HG02571 (cell line): Measurements from ENCODE around the gene RNASET2.
"Not testable (repeated sequence)": the region's sequence is repeated elsewhere in the genome, so short reads cannot be mapped to it uniquely, and the experiment has no call there.

Experiments
- ATAC-seq: cut with Tn5 transposase; IDR thresholded peaks from one replicate; pipeline ENCODE4 v1.9.1; 2021; ENCODE audit warnings: mild to moderate bottlenecking, moderate library complexity; ENCODE audit not compliant: unreplicated experiment

The RNASET2 gene

DNA sequence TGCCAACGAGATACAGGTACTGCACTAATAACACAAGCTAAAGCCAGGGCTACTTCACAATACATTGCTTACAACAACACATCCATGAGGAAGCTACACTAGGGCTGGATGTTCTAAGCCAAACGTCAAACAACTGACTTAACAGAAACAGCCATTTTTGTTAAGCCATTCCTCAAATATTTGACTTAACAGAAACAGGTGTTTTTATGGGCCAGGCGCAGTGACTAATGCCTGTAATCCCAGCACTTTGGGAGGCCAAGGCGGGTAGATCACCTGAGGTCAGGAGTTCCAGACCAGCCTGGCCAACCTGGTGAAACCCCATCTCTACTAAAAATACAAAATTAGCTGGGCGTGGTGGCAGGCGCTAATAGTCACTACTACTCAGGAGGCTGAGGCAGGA, 7.6 kb downstream of the RNASET2 start:
- ATAC-seq: not testable (repeated sequence)

- ATAC-seq: no peak
Measured at GRCh38 chr6:166947251-166947650, 9.1 kb downstream of the RNASET2 start.

GRCh38 chr6:166946125-166946524, 10.2 kb downstream of the RNASET2 start:
- no peak for ATAC-seq

DNA sequence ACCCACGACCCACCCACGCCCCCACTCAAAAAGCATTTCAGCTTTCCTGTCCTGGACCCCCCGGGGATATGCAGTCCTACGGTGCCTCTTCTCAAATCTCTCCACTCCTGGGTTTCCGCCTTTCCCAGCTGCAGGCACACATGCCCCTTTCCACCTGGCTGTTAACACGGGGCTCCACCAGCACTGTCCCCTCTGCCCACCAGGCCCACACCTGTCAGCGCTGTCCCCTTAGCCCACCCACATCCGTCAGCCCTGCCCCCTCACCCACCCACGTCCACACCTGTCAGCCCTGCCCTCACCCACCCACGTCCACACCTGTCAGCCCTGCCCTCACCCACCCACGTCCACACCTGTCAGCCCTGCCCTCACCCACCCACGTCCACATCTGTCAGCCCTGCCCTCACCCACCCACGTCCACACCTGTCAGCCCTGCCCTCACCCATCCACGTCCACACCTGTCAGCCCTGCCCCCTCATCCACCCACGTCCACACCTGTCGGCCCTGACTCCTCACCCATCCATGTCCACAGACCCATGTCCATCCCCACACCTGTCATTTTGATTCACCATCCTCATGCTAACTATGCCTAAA, 11.6 kb downstream of the RNASET2 start:
- no peak for ATAC-seq

GRCh38 chr6:166942393-166943168, 13.8 kb downstream of the RNASET2 start:
- ATAC-seq: no peak

- no peak for ATAC-seq
Measured at GRCh38 chr6:166940643-166941068, 15.7 kb downstream of the RNASET2 start.

DNA sequence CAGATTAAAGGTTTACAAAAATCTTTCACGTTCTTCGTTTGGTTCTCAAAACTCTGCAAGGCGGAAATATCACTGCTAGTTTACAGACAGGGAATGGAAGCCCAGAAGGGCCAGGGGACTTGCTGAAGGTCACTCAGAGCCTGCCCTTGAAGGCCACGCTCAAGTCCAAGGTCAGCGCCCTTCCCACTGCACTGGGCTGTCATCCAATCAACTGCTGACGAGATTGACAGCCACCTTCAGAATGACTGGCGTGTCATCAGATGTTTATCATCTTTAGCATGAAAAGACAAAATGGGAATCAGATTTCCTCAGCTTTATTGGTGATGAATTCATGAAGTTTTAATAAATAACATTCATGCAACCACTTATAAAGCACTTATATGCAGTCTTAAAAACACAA, 16.5 kb downstream of the RNASET2 start:
- ATAC-seq: no peak

- no peak for ATAC-seq
Measured at GRCh38 chr6:166939345-166939744, 17.0 kb downstream of the RNASET2 start.

GRCh38 chr6:166938704-166939103, 17.6 kb downstream of the RNASET2 start:
- no peak for ATAC-seq

DNA sequence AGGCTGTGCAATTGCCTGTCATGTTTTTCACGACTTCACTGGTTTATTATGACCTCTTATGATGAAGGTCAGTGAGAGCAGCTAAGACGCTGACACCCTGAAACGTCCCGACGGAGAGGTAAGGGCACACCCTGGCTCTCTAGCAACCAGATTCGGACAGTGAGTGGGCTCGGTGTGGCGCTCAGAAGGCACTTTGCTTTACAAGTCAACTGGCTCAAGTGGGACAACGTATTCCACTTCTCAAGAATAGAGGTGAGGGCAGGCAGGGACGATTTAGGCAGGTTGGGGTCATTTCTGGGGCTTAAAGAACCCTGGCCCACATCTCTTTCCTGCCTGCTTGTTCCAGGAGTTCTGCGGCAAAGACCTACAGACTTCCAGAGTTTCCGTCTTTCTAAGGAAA, 18.2 kb downstream of the RNASET2 start:
- no peak for ATAC-seq

- no peak for ATAC-seq
Measured at GRCh38 chr6:166937746-166938145, 18.6 kb downstream of the RNASET2 start.

GRCh38 chr6:166936079-166936787, 20.1 kb downstream of the RNASET2 start:
- ATAC-seq: no peak

- no peak for ATAC-seq
Measured at GRCh38 chr6:166935353-166935752, 21.0 kb downstream of the RNASET2 start.

- ATAC-seq: no peak
Measured at GRCh38 chr6:166934174-166934573, 22.2 kb downstream of the RNASET2 start.

GRCh38 chr6:166933396-166933795, 23.0 kb downstream of the RNASET2 start:
- no peak for ATAC-seq

GRCh38 chr6:166932616-166933015, 23.7 kb downstream of the RNASET2 start:
- no peak for ATAC-seq

- no peak for ATAC-seq
Measured at GRCh38 chr6:166932116-166932515, 24.2 kb downstream of the RNASET2 start.

DNA sequence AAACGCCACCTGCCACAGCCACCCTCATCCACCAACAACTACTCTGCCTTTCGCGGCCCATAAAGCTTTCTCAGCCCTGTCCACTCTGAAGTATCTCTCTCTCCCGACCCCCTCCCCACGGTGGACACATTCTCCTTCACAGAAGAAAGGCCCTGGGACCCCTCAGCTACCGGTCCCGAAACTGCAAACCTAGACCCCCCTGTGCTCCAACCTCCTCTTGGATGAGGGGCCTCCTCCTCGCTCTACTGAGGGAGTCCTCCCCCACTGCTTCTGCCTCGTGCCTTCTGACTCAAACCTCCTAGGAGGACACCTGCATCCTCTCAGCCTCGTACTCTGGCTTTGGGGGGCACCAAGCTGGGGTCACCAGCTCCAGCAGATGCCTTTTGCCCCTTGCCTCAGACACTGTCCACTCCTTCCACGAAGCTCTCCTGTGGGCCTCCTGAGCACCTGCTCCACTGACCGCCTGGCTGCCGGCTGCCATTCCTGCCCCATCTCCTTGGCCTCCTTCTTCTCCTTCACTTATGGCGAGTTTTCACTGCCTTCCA, 24.9 kb downstream of the RNASET2 start:
- ATAC-seq: no peak

DNA sequence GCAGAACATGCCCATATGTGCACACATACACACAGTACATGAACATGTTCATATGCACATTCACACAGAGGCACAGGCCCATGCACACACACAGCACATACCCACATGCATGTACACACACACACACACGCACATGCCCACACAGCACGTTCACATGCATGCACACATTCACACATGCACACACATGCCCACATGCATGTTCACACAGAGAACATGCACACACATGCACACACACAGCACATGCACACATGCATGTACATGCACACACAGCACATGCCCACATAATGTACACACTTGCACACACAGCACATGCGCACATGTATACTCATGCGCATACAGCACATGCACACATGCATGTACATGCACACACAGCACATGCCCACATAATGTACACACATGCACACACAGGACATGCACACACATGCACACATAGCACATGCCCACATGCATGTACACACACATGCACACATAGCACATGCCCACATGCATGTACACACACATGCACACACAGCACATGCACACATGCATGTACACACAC, 25.9 kb downstream of the RNASET2 start:
- no peak for ATAC-seq

- ATAC-seq: no peak
Measured at GRCh38 chr6:166929542-166930189, 26.7 kb downstream of the RNASET2 start.
